OCI-LY3 (cell line): Measurements from ENCODE around the gene ATP2A1.

Experiments
- H2AFZ ChIP-seq: fragments of 200-600, 300-600 bp; shearing (Covaris generic); 2 replicates; pipeline ENCODE4 v1.6.0; 2014; ENCODE audit warnings: antibody characterized with exemption, low read depth, low read length
- H3K27ac ChIP-seq: fragments of 200-600, 300-600 bp; sonication (generic); 2 replicates; pipeline ENCODE4 v1.5.1; 2014; ENCODE audit warnings: mild to moderate bottlenecking, low read length, moderate library complexity, mixed read lengths
- H3K27me3 ChIP-seq: fragments of 200-600, 300-600 bp; sonication (generic); 2 replicates; pipeline ENCODE4 v1.6.1; 2014; ENCODE audit warnings: low read depth, low read length, mixed read lengths
- H3K36me3 ChIP-seq: fragments of 200-600, 300-600 bp; sonication (generic); replicated peaks from 2 replicates; pipeline ENCODE3; 2014; ENCODE audit warnings: low read depth, low read length, mixed read lengths
- H3K4me1 ChIP-seq: fragments of 300-600, 200-600 bp; sonication (generic); 2 replicates; pipeline ENCODE4 v1.6.1; 2014; ENCODE audit warnings: low read length, mixed read lengths
- H3K4me2 ChIP-seq: fragments of 200-600, 300-600 bp; sonication (generic); 2 replicates; pipeline ENCODE4 v1.6.1; 2014; ENCODE audit warnings: low read length, mixed read lengths
- H3K4me3 ChIP-seq: fragments of 300-600, 200-600 bp; sonication (generic); 2 replicates; pipeline ENCODE4 v1.5.1; 2014; ENCODE audit warnings: antibody characterized with exemption, mild to moderate bottlenecking, low read length, moderate library complexity
- H3K79me2 ChIP-seq: fragments of 300-600, 200-600 bp; shearing (Covaris generic); 2 replicates; pipeline ENCODE4 v1.6.1; 2014; ENCODE audit warnings: mild to moderate bottlenecking, low read length, mixed read lengths
- H3K9ac ChIP-seq: fragments of 300-600, 200-600 bp; shearing (Covaris generic); 2 replicates; pipeline ENCODE4 v1.6.0; 2014; ENCODE audit warnings: mild to moderate bottlenecking, low read length, moderate library complexity
- H3K9me3 ChIP-seq: fragments of 200-600, 300-600 bp; shearing (Covaris generic); 2 replicates; pipeline ENCODE4 v1.6.1; 2014; ENCODE audit warnings: low read length, mixed read lengths; ENCODE audit not compliant: insufficient read depth
- H4K20me1 ChIP-seq: fragments of 200-600, 300-600 bp; sonication (generic); 2 replicates; pipeline ENCODE4 v1.6.1; 2016; ENCODE audit warnings: low read length, mixed read lengths; ENCODE audit not compliant: insufficient read depth
- CTCF ChIP-seq: fragments of 200-600, 300-600 bp; sonication (generic); IDR thresholded peaks from 2 replicates; pipeline ENCODE4 v1.5.1; 2014; ENCODE audit warnings: antibody characterized with exemption, low read length, low read depth
- EZH2phosphoT487 ChIP-seq: fragments of 200-600 bp; shearing (Covaris generic); IDR thresholded peaks from 2 replicates; pipeline ENCODE4 v1.6.1; 2018; ENCODE audit warnings: antibody characterized with exemption, mixed run types, low read depth

ATP2A1 gene

GRCh38 chr16:28904828-28905227 is 26.5 kb downstream of the ATP2A1 start:
- Histone ChIP-seq H3K4me2 (no peak overlapping the region), H3K36me3 (no peaks in the 10 kb centered on the region)

GRCh38 chr16:28905229-28905754 is 27.0 kb downstream of the ATP2A1 start:
- peaks cover 4% of the 10 kb centered on the region for H3K4me1 ChIP-seq
- no peaks in the 10 kb centered on the region for H3K36me3 ChIP-seq
- no peak overlapping the region for H3K9ac ChIP-seq
- H3K27me3 ChIP-seq: no peaks in the 10 kb centered on the region
- TF ChIP-seq EZH2phosphoT487 (no peak), CTCF (no peak)
- no peaks in the 10 kb centered on the region for H3K79me2 ChIP-seq
- H4K20me1 ChIP-seq: no peaks in the 10 kb centered on the region
- H3K4me3 ChIP-seq: no peak overlapping the region
- no peak overlapping the region for H2AFZ ChIP-seq
- no peak overlapping the region for H3K4me2 ChIP-seq
- H3K9me3 ChIP-seq: no peaks in the 10 kb centered on the region
- H3K27ac ChIP-seq: no peak overlapping the region

More at GRCh38 chr16:28904828-28905227, 26.5 kb downstream of the ATP2A1 start:
- H2AFZ ChIP-seq: no peak overlapping the region
- no peak overlapping the region for H3K27ac ChIP-seq
- no peaks in the 10 kb centered on the region for H3K4me1 ChIP-seq
- H3K27me3 ChIP-seq: no peaks in the 10 kb centered on the region
- no peaks in the 10 kb centered on the region for H4K20me1 ChIP-seq
- TF ChIP-seq CTCF (no peak), EZH2phosphoT487 (no peak)
- no peak overlapping the region for H3K9ac ChIP-seq
- H3K79me2 ChIP-seq: no peaks in the 10 kb centered on the region
- no peak overlapping the region for H3K4me3 ChIP-seq
- no peaks in the 10 kb centered on the region for H3K9me3 ChIP-seq

- Histone ChIP-seq H4K20me1 (no peaks in the 10 kb centered on the region), H3K9ac (no peak overlapping the region), H3K27me3 (no peaks in the 10 kb centered on the region), H3K9me3 (no peaks in the 10 kb centered on the region), H3K36me3 (peaks cover 4% of the 10 kb centered on the region), H2AFZ (no peak overlapping the region), H3K4me1 (peaks cover 10% of the 10 kb centered on the region), H3K27ac (no peak overlapping the region), H3K4me2 (no peak overlapping the region), H3K4me3 (no peak overlapping the region), H3K79me2 (no peaks in the 10 kb centered on the region)
- TF ChIP-seq CTCF (no peak), EZH2phosphoT487 (no peak)
These were observed 27.6 kb downstream of the ATP2A1 start for GRCh38 chr16:28905800-28906372.

- Histone ChIP-seq H3K9me3 (no peaks in the 10 kb centered on the region), H3K9ac (no peak overlapping the region), H2AFZ (no peak overlapping the region), H3K4me1 (peaks cover 10% of the 10 kb centered on the region), H4K20me1 (no peaks in the 10 kb centered on the region), H3K27ac (no peak overlapping the region), H3K79me2 (no peaks in the 10 kb centered on the region), H3K4me2 (peak overlapping the region; percentile 12; the same call in 1 of the 2 replicates), H3K4me3 (no peak overlapping the region), H3K36me3 (peaks cover 4% of the 10 kb centered on the region), H3K27me3 (no peaks in the 10 kb centered on the region)
- no peak for TF ChIP-seq EZH2phosphoT487
- no peak for TF ChIP-seq CTCF
These were observed 32.1 kb downstream of the ATP2A1 start for GRCh38 chr16:28910086-28911031.
